Spleen (tissue), 11 donors: ENCODE results near the gene ZDHHC3. TPM values are rescaled to one million over a fixed set of nuclear protein-coding genes. Genes with fewer than 3 reads are reported as not detected.
A peak's percentile ranks its signal among the peaks of the same experiment; 100 is the strongest.

Experiments
- DNase-seq: peaks from one replicate; pipeline ENCODE4 v3.0.0-alpha.2; 2020
- H3K27ac ChIP-seq, 8 donors: fragments of 200-600 bp; sonication (generic) in 7 of 8; 1 replicate in 4 of 8; 2 replicates in 4 of 8; pipeline versions ENCODE4 v1.5.0 to v1.8.0; 2016 to 2021; ENCODE audit warnings: inconsistent platforms in 4 of 8, mild to moderate bottlenecking in 4 of 8, moderate library complexity in 1 of 8
- H3K27me3 ChIP-seq, 7 donors: fragments of 200-600 bp; sonication (generic) in 6 of 7; replicated peaks in 1 of 7; 1 replicate in 4 of 7; 2 replicates in 3 of 7; pipeline versions ENCODE4 v1.5.0 to v1.8.0; 2016 to 2021; ENCODE audit warnings: inconsistent platforms in 3 of 7, mild to moderate bottlenecking in 1 of 7
- H3K36me3 ChIP-seq, 6 donors: fragments of 200-600 bp; sonication (generic) in 5 of 6; 1 replicate in 4 of 6; 2 replicates in 2 of 6; pipeline versions ENCODE4 v1.5.0 to v1.8.0; 2016 to 2021; ENCODE audit warnings: inconsistent platforms in 2 of 6
- H3K4me1 ChIP-seq, 6 donors: fragments of 200-600 bp; sonication (generic) in 5 of 6; 1 replicate in 3 of 6; 2 replicates in 3 of 6; pipeline versions ENCODE4 v1.5.0 to v1.8.0; 2016 to 2021; ENCODE audit warnings: inconsistent platforms in 3 of 6
- H3K4me3 ChIP-seq, 8 donors: fragments of 200-600 bp; sonication (generic) in 7 of 8; 1 replicate in 4 of 8; 2 replicates in 4 of 8; pipeline versions ENCODE4 v1.5.0 to v1.8.0; 2016 to 2021; ENCODE audit warnings: inconsistent platforms in 4 of 8, mild to moderate bottlenecking in 4 of 8, moderate library complexity in 2 of 8
- H3K9me3 ChIP-seq, 8 donors: fragments of 200-600 bp; sonication (generic) in 7 of 8; 1 replicate in 4 of 8; 2 replicates in 4 of 8; pipeline versions ENCODE4 v1.5.0 to v1.8.0; 2016 to 2021; ENCODE audit warnings: inconsistent platforms in 4 of 8
- CTCF ChIP-seq, 11 experiments: fragments of 200-600 bp in 7 of 11; fragments of 450-650 bp in 4 of 11; sonication (generic) in 4 of 11; IDR thresholded peaks in 8 of 11; conservative IDR thresholded peaks in 3 of 11; 1 replicate in 7 of 11; 2 replicates in 4 of 11; pipeline versions ENCODE4 v1.4.0 to v1.8.0; 2016 to 2021; ENCODE audit warnings: antibody characterized with exemption in 11 of 11, inconsistent platforms in 4 of 11, mild to moderate bottlenecking in 1 of 11
- POLR2A ChIP-seq, 3 donors: fragments of 450-650 bp; IDR thresholded peaks; one replicate each; pipeline ENCODE4 v1.5.1; 2017; ENCODE audit warnings: antibody characterized with exemption in 3 of 3, mild to moderate bottlenecking in 1 of 3
- POLR2AphosphoS5 ChIP-seq, 3 donors: sonication (generic); formaldehyde crosslinking; IDR thresholded peaks; one replicate each; pipeline ENCODE4 v1.5.1; 2017; ENCODE audit warnings: antibody characterized with exemption in 3 of 3
- WGBS, 5 donors: extraction: QIAGEN DNeasy Blood & Tissue Kit in 3 of 5; methylation state at CpG; one replicate each; pipeline versions ENCODE4 v1.1.5 to v1.1.7; 2013 to 2018; 5-methylcytosine and 5-hydroxymethylcytosine counted together
- intact Hi-C: fragments of 100-400 bp; cut with DNase I; formaldehyde crosslinking; loops from one replicate; pipeline ENCODE4 v1.15.0; 2023; ENCODE audit warnings: low total_unique reads
- polyA plus RNA-seq, 3 donors: library from polyadenylated mRNA; stranded (reverse); fragments of 200-250 nt; gene quantifications; one replicate each; pipeline ENCODE4 v1.2.1, GENCODE V29; 2013
- total RNA-seq, 7 donors: library from RNA; depleted of rRNA in 3 of 7; stranded (reverse); fragments of >200 nt in 3 of 7; fragmentation: NEBNext Ultra II Directional in 4 of 7; extraction: Animal tissue kit (Norgen Biotek cat#: 25700) in 4 of 7; gene quantifications; one replicate each; pipeline versions ENCODE4 v1.1.0 to v1.2.1, GENCODE V29; 2016 to 2021
- donor health status: healthy with polysubstance abuse.
- donor health status: DM: no; HTN: no; CAD: no; lungs with moderate emphysema.
- donor health status: DM: no; HTN: no; CAD: no.
- donor health status: Bipolar disorder and iron deficiency.
- donor health status: healthy.
- donor health status: DM: no; HTN: no; CAD: no.
- donor health status: DM: yes; HTN: yes; CAD: no.

Gene ZDHHC3
- total and polyA plus RNA-seq, 10 donors: 15.2 to 79.2 (median 65.5) TPM

DNA sequence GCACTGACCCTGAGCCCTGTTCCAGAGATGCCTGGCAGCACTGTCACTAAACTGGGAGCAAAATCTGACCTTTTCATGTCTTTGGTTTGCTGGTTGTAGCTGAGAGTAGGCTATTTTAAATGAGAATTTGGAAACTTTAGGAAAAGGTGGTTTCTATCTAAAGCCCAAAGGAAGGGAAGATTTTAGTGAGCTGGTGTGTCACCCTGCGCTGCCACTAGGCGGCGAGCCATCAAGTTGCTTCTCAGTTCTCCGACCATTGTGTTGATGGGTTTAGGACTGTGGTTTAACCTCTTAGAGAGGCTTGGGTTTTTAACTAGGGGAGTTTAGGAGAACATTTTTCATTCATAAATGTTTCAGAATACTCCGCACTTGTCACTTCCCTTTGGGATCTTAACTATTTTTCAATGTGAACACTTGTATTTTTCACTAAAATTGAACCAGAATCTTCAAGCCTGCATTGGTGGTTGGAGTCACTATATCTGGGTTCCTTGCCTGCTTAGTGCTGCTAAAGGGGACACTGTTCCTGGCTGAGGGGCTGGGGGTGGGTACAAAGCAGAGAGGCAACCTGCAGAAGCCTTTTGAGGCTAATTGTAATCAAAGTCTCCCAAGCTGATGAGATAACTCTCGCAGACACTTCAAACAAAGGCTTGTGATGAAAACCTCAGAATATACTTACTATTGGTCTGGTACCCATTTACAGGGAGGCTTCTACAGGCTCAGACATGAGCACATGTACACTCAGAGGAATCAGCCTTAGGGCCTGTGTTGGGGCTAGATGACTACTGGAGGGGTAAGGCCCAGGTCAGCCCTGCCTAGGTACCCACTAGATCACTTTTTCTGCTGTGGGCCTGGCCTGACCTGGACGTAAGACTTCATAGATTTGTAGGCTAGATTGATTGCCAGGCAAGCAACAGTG, 16.8 kb upstream of the ZDHHC3 start:
- peaks cover 0 to 79% (median 43%) of the 10 kb centered on the region in 6 donors for H3K36me3 ChIP-seq
- intact Hi-C loops: no loop called here

DNA sequence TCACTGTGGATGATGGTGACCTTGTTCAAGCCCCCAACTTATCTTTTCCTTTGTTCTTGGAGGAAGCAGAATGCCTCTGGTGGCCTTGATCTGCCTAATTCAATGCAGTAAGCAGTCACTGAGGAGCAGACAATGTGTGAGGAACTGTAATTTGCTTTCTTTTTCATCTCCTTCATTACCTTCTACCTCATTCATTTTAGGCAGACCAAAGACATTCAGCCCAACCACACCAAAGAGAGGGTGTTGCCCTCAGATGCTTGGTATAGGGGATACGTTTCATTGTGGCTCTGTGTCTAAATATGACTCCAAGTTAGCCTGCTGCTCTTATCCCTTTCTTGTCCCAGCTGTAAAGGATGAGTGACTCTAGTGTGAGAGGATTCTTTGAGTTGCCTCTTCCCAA, 15.4 kb upstream of the ZDHHC3 start:
- intact Hi-C loops: no loop called here
- WGBS, 5 donors: 41 to 82% (median 71%) methylated on average over 1 of the region's 1 CpG
- no peaks in the 10 kb centered on the region for H3K27me3 ChIP-seq
- H3K27ac ChIP-seq: peak overlapping the region in 1 of 8 donors; percentile 12
- DNase-seq: no peak
- H3K9me3 ChIP-seq: no peaks in the 10 kb centered on the region
- H3K36me3 ChIP-seq: peaks cover 0 to 66% (median 30%) of the 10 kb centered on the region in 6 donors
- peaks cover 0 to 25% (median 7%) of the 10 kb centered on the region in 6 donors for H3K4me1 ChIP-seq
- TF ChIP-seq POLR2A (IDR thresholded peaks at IDR 0.05): no peak
- no peak overlapping the region for H3K4me3 ChIP-seq

More for the DNA sequence above, 16.8 kb upstream of the ZDHHC3 start:
- Histone ChIP-seq H3K4me1 (peaks cover 0 to 24% (median 7%) of the 10 kb centered on the region in 6 donors), H3K27ac (peak overlapping the region in 2 of 8 donors; percentile 1 to 26), H3K27me3 (no peaks in the 10 kb centered on the region), H3K9me3 (no peaks in the 10 kb centered on the region), H3K4me3 (no peak overlapping the region)
- TF ChIP-seq POLR2A (IDR thresholded peaks at IDR 0.05): no peak
- TF ChIP-seq CTCF (IDR thresholded peaks at IDR 0.05 in 8 of 11, conservative IDR thresholded peaks at IDR 0.05 in 3 of 11): peak in 10 of 11 experiments; percentile 12 to 71 (median 56)
- TF ChIP-seq POLR2AphosphoS5 (IDR thresholded peaks at IDR 0.05): peak in 1 of 3 donors; percentile 17
- WGBS, 5 donors: 60 to 81% (median 71%) methylated on average over 7 of the region's 7 CpGs
- DNase-seq: no peak

DNA sequence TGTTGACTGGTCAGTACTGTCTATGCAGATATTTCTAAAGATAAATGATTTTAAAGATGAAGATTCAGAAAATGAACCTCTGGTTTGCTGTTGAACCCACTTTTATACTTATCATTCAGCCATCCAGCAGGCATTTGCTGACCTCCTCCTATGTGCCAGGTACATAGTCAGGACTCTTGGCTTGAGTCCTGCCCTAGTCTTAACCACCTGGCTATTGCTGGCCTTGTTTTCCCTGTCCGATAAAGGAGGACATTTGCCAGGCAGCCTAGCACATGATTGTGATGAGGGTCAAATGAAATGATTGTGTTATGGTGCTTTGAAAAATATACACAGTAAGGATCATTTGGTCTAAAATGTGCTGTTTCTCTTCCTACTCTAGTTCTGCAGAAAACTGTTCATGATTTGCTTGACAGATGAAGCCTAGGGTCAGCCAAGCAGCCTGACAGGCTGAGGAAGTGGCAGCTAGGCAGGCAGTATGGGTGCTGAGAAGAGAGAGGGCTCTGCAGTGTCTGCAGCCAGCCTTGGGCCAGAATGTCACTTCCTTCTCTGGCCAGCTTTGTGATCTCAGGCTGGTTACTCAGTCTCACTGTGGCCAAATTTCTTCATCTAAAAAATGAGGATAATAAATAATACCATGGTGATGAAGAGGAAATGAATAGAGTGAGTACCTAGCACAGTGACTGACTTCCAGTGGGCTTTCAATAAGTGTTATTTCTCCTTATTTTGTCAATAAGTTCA, 13.8 kb upstream of the ZDHHC3 start:
- no peak for DNase-seq
- Histone ChIP-seq H3K27me3 (no peaks in the 10 kb centered on the region), H3K4me1 (peaks cover 0 to 29% (median 8%) of the 10 kb centered on the region in 6 donors), H3K4me3 (no peak overlapping the region), H3K27ac (no peak overlapping the region), H3K36me3 (peaks cover 0 to 64% (median 23%) of the 10 kb centered on the region in 6 donors), H3K9me3 (no peaks in the 10 kb centered on the region)
- intact Hi-C loops: no loop called here
- no peak for TF ChIP-seq CTCF (IDR thresholded peaks at IDR 0.05 in 8 of 11, conservative IDR thresholded peaks at IDR 0.05 in 3 of 11)
- no peak for TF ChIP-seq POLR2AphosphoS5 (IDR thresholded peaks at IDR 0.05)
- TF ChIP-seq POLR2A (IDR thresholded peaks at IDR 0.05): no peak
- WGBS, 5 donors: 82 to 100% (median 93%) methylated on average over 1 of the region's 1 CpG

DNA sequence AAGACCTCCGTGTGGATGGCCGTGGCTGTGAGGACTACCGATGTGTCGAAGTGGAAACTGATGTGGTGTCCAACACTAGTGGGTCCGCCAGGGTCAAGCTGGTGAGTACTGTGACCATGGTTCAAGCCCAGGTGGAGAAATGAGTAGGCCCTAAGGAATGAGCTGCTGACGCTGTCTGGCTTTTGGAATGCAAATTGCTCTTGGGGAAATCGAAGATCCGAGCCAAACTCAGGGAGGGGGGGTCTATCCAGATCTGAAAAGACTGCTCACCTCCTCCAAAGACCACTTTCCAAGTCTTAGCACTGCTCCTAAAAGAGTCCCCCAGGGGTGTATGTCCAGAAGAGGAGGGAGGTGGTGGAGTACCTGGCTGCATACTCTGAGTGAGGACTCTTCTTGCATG, 13.2 kb upstream of the ZDHHC3 start:
- H3K27ac ChIP-seq: no peak overlapping the region
- no peak for TF ChIP-seq CTCF (IDR thresholded peaks at IDR 0.05 in 8 of 11, conservative IDR thresholded peaks at IDR 0.05 in 3 of 11)
- no peak for TF ChIP-seq POLR2AphosphoS5 (IDR thresholded peaks at IDR 0.05)
- no peak for TF ChIP-seq POLR2A (IDR thresholded peaks at IDR 0.05)
- intact Hi-C loops: no loop called here
- peaks cover 0 to 36% (median 14%) of the 10 kb centered on the region in 6 donors for H3K4me1 ChIP-seq
- WGBS, 5 donors: 96 to 98% (median 96%) methylated on average over 8 of the region's 8 CpGs
- no peak for DNase-seq
- H3K9me3 ChIP-seq: no peaks in the 10 kb centered on the region
- H3K27me3 ChIP-seq: no peaks in the 10 kb centered on the region
- H3K36me3 ChIP-seq: peaks cover 0 to 62% (median 23%) of the 10 kb centered on the region in 6 donors
- no peak overlapping the region for H3K4me3 ChIP-seq
